Amygdala (tissue), 56 donors: Measurements from ENCODE around the gene ERBB4.

Experiments used
- DNase-seq, 56 donors: peaks; one replicate each; lab custom pipeline; 2025; lab: John Stamatoyannopoulos, UW

The ERBB4 gene

DNA sequence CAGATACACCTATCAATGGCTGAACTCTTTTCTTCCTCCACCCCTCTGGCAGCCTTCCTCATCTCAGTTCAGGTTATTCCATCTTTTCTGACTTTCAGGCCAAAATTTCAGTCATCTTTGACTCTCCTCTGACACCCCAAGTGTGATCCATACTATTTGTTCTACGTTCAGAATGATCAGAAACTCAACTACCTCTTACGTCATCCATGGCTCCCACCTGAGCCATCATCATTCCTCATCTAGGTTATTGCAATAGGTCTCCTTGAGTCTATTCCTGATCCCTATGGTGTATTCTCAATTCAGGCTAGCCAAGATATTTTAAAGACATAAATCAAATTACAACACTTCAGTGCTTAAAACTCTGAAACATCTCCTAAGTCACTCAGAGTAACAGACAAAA is 589.7 kb downstream of the ERBB4 start:
- no peak for DNase-seq

DNA sequence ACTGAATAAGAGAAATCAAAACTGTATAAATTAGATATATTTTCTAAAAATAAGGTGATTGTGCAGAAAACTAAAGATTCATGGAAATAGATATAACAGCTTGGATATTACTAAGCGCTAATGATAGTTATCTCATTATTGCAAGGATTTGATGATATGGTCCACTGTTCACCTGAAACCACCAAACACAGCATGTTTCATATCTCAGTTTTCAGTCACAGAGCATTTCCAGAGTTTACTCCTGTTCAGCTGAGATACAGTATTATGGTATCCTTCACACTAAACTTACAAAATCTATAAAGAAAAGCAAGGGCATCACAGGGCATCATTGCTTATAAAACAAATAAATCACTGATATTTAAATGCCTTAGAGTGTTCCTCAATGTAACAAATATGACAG is 591.6 kb downstream of the ERBB4 start:
- DNase-seq, result no peak

- no peak for DNase-seq
Observed at GRCh38 chr2:211944572-211944971, 594.0 kb downstream of the ERBB4 start.

DNA sequence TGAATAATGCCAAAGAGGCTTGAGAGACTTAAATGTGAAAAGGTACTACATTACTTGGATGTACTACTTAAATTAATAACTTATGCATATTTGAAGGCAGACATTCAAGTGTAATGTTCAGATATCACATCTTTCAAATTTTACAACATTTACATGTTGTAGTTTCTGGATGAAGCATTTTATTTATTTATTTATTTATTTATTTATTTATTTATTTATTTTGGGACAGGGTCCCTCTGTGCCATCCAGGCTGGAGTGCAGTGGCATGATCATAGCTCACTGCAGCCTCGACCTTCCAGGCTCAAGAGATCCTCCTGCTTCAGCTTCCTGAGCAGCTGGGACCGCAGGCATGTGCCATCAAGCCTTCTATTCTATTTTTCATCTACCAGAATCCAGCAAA is 596.4 kb downstream of the ERBB4 start:
- no peak for DNase-seq

GRCh38 chr2:211941216-211941747 is 597.3 kb downstream of the ERBB4 start:
- DNase-seq, result no peak

- no peak for DNase-seq
Observed at GRCh38 chr2:211939177-211939576, 599.4 kb downstream of the ERBB4 start.

DNA sequence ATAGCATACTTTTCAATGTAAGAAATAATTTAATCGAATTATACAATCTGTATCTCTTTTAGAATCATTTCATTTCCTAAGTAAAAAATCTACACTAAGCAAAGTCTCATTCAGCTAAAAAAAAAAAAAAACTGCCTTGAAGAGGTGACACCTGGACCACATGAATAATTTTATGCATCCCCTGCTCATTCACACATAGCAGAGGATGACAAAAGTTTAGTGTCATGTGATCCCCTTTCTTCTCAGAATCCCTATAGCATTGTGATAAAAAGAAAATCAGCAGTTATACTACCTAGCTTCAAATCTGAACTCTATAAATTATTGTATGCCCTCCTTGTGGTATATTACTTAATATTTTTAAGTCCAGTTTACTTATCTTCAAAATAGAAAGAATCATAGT is 603.8 kb downstream of the ERBB4 start:
- no peak for DNase-seq

- DNase-seq, result no peak
Observed at GRCh38 chr2:211931314-211931713, 607.3 kb downstream of the ERBB4 start.

DNA sequence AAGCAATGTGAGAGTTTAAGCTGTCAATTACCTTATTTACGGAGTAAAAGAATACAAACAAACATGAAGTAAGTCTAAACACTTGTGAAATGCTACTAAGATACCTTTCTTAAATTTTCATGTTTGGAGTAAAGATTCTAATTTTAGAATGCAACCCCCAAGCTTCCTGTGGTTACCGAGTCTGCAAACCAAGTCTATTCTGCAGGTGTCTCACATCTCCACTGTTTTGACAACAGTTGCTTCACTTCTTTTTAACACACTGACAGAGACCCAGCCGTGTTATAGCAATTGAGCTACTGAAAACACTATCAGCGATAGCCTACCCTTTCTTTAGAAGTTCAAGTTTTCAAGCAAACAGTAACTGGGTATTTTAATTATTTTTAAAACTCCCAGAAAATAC is 608.3 kb downstream of the ERBB4 start:
- no peak for DNase-seq

- DNase-seq, result peak in 1 of 56 donors; percentile 1
Observed at GRCh38 chr2:211928201-211928600, 610.4 kb downstream of the ERBB4 start.

- DNase-seq, result no peak
Observed at GRCh38 chr2:211923019-211923418, 615.6 kb downstream of the ERBB4 start.

DNA sequence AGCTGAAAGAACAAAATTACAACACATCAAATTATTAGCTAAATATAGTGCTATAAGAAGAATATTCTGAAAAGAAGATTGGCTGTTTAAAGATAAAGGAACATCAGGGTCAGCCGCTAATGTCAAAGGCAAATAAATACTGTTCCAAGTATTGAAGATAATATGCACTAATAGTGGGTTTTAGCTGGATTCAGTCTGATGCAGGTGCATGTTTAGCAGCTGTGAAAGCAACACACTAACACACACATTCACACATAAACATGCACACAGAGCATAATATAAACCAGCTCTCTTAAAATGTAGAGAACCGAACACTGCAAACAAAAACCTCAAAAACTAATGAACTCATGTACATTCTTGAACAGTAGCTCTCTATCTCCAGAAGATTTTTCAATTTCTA is 634.6 kb downstream of the ERBB4 start:
- DNase-seq, result no peak

- DNase-seq, result no peak
Observed at GRCh38 chr2:211901226-211901846, 637.3 kb downstream of the ERBB4 start.

GRCh38 chr2:211900518-211900917 is 638.1 kb downstream of the ERBB4 start:
- no peak for DNase-seq

- DNase-seq, result no peak
Observed at GRCh38 chr2:211900000-211900399, 638.6 kb downstream of the ERBB4 start.

DNA sequence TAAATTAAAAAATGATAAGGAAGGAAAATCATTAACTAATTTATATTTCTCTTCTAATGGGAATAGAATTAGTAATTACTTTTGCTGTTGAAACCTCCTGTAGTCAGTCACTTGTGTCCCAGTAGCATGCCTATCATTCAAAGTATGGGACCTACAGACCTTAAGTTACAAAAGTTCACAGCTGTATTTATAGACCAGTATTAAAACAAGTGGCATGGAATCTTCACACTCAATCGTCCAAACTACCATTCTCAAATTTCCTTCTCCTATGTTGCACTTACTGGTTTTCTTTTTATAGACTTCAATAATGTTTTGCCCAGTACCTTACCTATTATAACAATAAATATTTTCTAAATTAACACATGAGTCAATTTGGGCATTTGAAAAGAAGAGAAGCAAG is 639.9 kb downstream of the ERBB4 start:
- no peak for DNase-seq

DNA sequence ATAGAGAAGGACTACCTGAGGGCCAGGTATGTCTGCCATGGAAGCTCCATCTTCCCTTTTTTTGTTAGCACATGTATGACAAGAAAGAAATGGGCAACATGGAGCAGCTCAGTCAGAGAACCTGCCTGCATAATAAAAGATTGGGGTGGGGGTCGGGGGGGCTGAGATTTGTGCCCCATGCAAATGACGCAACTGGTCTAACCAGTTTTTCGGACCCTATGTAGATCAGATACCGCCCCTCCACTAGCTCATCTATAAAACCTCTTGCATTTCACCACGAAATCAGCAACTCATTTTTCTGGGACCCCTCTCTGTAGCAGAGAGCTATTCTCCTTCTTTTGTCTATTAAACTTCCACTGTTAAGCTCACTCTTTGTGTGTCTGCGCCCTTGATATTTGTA is 657.2 kb downstream of the ERBB4 start:
- DNase-seq, result no peak

DNA sequence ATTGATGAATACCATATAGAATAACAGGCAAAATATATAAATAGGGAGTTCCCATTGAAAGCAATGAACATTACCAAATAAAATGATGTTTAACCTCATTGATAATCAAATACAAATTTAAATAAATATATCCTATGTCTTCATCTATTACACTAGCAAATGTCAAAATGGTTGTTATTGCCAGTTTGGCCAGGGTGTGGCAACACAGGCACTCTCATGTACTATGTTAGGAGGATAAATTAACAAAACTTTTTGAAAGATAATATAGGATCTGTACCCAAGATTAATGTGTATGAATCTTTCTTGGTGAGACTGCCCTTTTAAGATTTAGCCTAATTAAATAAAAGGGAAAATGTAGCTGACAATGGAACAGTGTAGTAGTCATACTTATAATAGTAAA is 659.3 kb downstream of the ERBB4 start:
- DNase-seq, result peak in 2 of 56 donors; percentile 1 to 25

DNA sequence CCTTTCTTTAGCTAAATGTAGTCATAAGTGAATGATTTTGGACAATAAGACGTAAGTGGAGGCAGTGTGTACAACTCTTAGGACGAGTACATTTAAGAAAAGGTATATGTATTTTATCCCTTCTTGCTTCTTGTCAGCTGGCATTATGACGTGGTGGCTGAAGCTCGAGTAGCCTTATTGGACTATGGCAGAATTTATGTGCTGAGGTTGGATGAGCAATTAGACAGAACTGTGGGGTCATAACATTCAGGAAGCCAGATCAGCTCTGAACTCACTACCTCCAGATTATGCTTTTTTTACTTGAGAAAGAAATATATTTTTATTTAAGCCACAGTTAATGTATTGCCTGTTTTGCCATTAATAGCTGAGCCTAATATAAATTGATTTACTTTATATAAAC is 661.5 kb downstream of the ERBB4 start:
- DNase-seq, result no peak

DNA sequence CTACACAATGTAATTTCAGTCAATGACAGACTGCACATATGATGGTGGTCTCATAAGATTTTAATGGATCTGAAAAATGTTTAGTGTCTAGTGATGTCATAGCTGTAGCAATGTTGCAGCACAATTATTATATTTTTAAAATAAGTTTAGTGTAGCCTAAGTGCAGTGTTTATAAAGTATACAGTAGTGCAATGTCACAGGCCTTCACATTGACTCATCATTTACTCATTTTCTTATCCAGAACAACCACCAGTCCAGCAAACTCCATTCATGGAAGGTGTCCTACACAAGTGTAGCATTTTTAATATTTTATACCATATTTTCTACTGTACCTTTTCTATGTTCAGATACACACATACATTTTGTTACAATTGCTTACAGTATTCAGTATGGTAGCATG is 663.1 kb downstream of the ERBB4 start:
- no peak for DNase-seq

- DNase-seq, result no peak
Observed at GRCh38 chr2:211868996-211869533, 669.5 kb downstream of the ERBB4 start.

DNA sequence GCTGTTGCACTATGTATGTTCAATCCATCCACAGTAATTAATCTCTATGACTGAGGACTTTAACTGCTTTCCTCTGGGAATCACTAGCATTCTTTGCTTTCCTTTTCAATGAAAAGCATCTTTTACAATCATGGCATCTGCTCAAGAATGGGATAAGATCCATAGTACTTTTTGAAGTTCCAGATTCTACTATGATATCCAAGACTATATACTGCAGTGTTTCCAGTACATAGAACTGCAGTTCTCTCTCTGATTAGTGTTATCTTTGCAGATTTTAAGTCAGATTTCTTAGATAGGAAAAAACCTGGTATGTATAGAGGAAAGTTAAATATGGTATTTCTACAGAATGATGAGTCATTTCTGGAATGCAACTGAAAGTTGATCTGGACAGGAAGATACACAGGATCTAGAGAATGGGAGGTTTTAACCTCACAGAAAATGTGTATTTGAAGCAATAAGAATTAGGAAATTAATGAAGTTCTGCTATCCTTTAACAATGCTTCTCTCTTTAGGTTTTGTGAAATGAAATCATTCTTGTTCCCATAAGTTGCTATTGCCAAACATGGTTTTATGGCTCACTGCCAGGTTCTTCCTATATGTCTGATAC is 670.7 kb downstream of the ERBB4 start:
- no peak for DNase-seq
